NCI-H2081 (cell line): ENCODE results near the gene SH3BP5.

ENCODE experiments used
- DNase-seq, 2 experiments: peaks; one replicate each; lab custom pipeline; 2025; lab: John Stamatoyannopoulos, UW

SH3BP5 gene

GRCh38 chr3:15297608-15298350 lies 34.6 kb downstream of the SH3BP5 start:
- no peak for DNase-seq

DNA sequence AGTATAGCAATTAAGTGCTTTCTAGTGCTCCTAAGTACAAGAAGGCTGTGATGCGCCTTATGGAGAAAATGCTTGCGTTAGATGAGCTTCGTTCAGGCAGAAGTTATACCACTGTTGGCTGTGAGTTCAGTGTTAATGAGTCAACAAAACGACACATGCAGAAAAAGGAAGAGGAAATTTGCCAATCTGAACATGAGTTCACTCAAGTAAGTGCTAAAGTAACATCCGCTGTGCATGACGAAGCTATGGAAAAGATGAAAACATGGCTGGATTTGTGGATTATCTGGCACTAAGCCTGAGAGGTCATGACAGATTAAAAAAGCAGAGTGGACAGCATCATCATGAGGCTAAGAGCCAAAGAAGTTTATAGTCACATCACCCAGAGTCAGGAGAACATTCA lies 36.9 kb downstream of the SH3BP5 start:
- peak in 1 of 2 experiments; percentile 38 for DNase-seq

GRCh38 chr3:15294929-15295328 lies 37.5 kb downstream of the SH3BP5 start:
- peak; percentile 16 to 58 for DNase-seq

- no peak for DNase-seq
These were observed 39.4 kb downstream of the SH3BP5 start for GRCh38 chr3:15292765-15293522.

DNA sequence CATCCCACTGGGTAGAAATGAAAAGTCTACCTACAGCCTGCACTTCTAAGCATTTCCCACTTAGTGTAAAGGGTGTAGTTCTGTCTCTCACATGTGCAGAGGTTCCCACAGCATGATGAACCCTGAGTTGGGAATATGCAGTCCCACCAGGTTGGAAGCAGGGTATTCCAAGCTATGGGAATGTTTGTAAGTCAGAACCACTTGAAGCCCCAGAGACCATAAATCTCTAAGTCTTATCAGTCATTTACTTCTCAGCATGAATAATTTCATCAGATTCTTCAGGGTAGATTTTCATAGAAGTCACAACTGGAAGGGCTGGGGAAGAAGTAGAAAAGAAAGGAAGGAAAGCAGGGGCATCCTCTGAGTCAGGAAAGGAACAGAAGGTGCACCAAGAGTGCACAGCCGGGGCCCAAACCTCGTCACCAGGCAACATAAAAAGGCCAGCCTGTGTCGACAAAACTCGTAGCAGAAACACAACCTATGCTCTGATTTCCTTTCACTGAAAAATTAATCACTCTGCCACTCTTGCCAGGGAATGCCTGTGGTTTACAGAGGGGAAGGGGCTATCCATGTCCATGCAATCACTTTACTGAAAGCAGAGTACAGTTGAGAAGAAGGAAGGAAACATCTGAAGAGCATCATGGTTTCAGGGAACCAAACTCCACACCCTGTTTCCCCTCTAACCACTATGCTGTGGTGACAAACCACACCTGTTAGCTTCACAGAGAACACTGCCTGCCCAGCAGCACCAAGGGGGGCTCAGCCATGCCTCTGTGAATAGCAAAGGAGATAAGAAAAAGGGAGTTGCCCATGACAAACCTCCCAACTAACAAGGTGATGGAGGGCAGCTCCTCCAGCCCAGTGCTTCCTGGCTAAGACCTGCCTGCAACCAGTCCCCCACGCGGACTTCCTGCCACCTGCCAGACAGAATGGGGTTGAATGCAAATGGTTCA lies 40.5 kb downstream of the SH3BP5 start:
- DNase-seq, result no peak

DNA sequence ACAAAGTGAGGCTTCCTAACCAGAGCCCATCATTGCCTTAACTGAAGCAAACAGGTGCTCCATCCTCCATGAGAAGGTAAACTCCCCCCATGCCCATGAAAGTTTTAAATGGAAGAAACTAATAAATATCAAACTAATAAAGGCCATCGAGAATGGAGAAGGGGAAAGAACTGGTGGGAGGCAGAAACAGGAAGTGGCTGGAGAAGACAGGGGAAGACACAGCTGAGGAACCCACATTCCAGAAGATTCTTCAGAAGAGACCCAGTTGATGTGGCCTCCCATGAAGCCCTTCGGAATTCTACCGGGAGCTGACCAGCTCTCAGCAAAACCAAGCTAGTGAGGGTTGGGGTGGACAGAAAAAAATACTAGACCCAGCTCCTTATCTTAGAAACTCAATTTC lies 41.6 kb downstream of the SH3BP5 start:
- DNase-seq, result no peak

DNA sequence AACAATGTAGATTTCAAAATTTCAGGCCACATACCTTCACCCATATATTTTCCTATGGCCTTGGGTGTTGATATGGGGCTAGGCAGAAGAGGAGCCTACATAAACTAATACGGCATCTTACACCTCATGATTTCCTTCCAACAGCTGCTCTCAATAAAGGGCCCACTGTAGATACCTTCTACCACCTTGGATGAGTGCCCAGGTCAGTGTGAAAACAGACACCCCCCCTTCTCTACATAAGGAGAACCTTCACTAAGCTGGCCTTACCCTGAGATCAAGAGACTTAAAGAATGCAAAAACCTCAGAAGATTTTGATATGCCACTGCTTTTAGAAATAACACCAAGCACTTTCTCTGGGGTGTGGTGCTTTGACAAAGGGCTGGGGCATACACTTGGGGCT lies 42.7 kb downstream of the SH3BP5 start:
- no peak for DNase-seq

DNA sequence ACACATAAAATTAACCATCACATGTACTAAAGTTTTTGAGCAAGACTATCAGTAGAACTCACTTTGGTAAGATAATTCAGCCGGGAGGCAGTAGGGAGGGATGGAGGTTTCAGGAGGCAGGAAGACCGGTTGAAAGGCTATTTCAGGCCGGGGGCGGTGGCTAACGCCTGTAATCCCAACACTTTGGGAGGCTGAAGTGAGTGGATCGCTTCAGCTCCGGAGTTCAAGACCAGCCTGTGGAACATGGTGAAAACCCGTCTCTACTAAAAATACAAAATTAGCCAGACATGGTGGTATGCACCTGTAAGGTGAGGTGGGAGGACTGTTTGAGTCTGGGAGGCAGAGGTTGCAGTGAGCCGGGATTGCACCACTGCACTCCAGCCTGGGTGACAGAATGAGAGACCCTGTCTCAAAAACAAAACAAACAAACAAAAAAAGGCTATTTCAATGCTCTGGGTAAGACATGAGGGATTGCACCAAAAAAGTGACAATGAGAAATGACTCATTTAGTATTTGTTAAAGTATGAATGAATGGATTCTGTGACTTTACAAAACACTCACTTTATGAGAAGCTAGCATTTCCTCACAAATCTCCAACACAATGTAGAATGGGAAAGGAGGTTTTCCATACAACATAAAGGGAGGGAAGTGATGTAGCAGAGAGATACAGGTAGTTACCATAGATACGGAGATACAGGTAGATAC lies 43.9 kb downstream of the SH3BP5 start:
- DNase-seq, result no peak

- no peak for DNase-seq
These were observed 44.6 kb downstream of the SH3BP5 start for GRCh38 chr3:15287565-15288330.

DNA sequence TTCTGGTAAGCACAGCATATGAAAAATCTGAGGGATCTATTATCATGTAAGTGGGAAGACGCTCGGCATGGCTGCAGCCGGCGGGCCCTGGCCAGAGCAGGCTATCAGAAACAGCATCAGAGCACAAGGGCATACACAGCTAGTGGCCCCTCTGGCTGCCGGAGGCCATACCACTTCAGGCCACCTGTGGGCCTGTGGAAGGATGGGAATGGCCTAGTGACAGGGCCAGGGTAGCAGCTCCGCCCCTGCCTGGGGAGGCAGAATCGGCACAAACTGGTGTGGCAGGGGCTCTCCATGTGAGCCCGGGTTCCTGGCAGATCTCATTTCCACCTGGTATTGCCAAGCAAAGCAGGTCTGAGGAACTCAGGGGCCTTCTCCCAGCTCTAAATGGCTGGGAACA lies 46.4 kb downstream of the SH3BP5 start:
- no peak for DNase-seq

- peak; percentile 76 to 92 for DNase-seq
These were observed 48.1 kb downstream of the SH3BP5 start for GRCh38 chr3:15284121-15284889.

GRCh38 chr3:15283702-15284101 lies 48.7 kb downstream of the SH3BP5 start:
- DNase-seq, result no peak

DNA sequence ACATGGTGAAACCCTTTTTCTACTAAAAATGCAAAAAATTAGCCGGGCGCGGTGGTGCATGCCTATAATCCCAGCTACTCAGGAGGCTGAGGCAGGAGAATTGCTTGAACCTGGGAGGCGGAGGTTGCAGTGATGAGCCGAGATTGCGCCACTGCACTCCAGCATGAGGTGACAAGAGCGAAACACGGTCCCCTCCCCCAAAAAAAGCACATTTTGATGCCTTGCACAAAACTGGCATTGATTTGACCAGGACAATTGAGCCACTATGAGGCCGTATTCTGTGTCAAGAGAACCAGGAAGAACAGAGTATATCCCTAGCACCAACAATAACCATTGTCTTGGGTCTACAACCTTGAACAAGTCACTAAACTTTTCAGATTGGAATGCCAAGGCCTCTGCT lies 50.6 kb downstream of the SH3BP5 start:
- DNase-seq, result no peak

DNA sequence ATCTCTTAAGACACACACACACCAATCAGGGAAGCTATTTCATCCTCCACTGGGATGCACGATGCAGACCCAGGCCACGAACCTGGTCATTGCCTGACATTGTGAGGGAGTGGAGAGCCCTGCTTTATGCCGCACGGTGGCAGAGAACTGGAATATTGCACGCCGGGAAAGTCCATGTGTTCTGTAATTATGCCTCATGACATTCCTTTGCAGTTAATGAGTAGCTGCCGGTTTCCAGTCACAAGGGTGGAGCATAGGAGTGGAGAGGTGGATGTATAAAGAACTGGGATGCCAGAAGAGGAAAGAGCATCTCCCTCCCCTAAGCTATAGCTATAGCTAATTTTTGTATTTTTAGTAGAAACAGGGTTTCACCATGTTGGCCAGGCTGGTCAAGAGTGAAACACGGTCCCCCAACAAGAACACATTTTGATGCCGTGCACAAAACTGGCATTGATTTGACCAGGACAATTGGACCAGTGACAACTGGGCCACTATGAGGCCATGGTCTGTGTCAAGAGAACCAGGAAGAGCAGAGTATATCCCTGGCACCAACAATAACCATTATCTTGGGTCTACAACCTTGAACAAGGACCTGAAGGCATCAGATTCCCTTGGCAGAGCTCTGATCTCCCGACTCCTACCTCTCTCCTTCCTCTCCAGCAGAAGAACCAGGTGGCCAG lies 51.4 kb downstream of the SH3BP5 start:
- DNase-seq, result no peak

GRCh38 chr3:15279671-15280402 lies 52.5 kb downstream of the SH3BP5 start:
- no peak for DNase-seq

- DNase-seq, result no peak
These were observed 53.2 kb downstream of the SH3BP5 start for GRCh38 chr3:15279205-15279604.

- DNase-seq, result no peak
These were observed 54.4 kb downstream of the SH3BP5 start for GRCh38 chr3:15277861-15278500.

DNA sequence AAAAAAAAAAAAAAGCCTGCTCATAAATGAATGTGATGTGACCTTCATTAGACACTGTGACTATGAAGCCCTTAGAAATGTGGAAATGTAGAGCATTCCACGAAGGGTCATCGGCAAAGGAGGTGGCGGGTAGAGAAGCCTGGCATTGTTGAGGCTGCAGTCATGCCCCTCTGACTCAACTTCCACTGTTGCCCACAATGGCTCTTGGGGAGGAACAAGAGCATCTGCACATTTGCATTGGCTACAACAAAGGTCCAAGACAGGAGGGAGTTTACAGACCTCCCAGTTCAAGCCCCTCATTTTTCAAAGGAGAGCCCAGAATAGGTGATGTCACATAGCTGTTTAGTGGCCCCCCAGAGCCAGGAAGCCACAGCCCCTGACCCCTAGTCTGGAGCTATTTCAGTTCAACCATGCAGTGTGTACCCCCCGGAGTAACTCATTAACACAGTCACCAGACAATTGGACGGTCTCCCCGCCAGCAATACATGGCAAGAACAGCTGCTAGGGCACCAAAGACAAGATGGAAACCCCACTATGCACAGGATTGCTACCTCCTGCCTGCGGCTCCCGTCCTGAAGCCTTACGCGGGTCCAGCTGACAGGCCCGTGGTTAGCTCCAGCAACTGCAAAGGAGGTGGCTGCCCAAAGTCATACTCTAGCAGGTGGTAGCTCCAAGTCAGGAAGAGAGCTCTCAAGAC lies 56.2 kb downstream of the SH3BP5 start:
- no peak for DNase-seq
